Measurements from ENCODE around the gene NCKAP5.

The NCKAP5 gene

GRCh38 chr2:133568172-133568571 is at the start of gene NCKAP5:
NCKAP5 (minus strand) TSS chr2:133568463; CDS start chr2:133517526, 50,937 bp downstream.
- no peak for DNase-seq

- DNase-seq: no peak
Observed at GRCh38 chr2:133609664-133610063, 41.4 kb upstream of the NCKAP5 start.

- no peak for DNase-seq
Observed at GRCh38 chr2:133608291-133608690, 40.0 kb upstream of the NCKAP5 start.

DNA sequence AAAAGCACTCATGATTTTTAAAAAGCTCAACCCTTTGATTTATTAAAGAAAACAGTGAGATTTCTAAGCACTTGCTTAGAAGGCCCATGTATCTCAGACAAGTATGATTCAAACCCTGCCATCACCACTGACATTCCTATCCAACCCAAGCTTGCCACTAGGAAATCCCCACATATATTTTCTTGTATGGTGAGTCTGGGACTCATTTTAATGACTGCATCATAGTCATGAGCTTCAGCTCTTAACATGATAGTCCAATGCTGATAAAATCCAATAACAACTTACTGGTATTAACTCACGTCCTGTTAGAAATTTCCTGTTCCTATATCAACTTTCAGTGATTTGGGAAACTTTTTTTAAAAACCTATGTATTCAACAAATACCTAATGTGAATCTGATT is 39.4 kb upstream of the NCKAP5 start:
- DNase-seq: no peak

GRCh38 chr2:133606616-133607015 is 38.4 kb upstream of the NCKAP5 start:
- DNase-seq: no peak

DNA sequence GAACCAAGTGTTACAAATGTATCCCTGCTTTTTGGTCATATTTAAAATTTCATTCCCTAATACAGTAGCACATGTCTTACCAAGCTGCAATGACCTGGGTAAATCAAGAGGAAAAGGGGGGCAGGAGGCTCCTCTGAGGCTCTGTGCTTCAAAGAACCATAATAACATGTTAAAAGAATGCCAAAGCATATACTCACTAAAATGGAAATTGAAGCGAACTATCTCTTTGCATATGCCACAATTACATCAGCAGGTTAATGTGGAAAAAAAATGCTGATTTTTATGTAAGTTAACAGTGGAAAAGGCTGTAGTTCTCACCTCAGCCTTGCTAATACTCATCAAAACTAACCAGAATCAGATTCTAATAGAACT is 37.5 kb upstream of the NCKAP5 start:
- no peak for DNase-seq

DNA sequence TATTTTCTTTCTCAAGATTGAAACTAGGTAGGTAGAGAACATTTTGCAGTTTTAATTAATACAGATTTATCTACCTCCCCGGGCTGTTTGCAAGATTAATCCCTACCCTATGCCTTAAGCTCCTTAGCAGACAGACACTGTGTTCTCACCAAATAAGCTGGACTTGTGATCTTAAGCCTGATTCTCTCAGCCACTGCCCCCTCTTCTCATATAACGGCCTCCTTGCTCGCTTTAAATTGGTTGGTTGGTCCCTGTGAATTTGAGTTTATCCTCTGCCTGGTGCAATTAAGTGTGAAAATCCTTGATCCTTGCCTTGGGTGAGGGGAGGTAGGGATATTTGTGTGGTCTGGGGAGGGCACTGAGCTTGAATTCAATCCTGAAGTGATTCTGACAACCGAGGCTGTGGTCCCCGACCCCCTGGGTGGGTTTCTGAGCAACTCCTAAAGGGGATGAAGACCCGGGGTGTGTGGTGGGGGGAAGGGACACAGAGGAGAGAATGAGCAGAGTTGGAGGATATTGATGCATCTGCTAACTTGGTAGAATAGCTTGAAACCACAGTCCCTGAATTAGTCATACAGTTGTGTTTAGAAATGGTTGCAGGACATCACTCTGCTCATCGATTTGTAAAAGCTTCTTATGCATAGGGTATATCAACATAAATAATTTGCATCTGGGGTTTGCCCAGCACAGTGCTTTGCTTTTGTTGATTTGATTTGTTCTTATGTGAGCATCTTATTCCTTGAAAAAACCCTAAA is 36.9 kb upstream of the NCKAP5 start:
- no peak for DNase-seq

DNA sequence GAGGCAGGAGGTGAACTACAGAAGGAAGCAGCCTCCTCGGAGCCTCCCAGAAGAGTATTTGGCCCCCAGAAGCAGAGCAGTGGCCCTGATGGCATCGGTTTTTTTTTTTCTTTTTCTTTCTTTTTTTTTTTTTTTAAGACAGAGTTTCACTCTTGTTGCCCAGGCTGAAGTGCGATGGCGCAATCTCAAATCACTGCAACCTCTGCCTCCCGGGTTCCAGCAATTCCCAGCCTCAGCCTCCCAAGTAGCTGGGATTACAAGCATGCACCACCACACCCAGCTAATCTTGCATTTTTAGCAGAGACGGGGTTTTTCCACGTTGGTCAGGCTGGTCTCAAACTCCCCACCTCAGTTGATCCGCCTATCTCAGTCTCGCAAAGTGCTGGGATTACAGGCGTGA is 34.8 kb upstream of the NCKAP5 start:
- DNase-seq: no peak

DNA sequence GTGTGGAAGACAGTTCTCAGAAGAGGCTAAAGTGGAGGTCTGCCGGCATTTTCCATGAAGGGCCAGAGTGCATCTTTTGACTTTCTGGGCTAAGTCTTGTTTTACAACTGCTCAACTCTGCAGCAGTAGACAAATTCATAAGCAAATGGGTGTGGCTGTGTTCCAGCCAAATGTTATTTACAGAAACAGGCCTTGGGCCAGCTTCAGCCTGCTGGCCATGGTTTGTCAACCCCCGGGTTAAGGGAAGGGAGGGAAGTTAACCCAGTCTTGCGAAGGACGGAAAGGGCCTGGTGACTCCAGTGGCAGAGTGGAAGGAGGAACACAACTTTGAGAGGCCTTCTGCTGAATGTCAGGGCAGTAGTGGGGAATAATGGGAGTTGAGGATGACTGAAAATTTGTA is 34.3 kb upstream of the NCKAP5 start:
- no peak for DNase-seq

DNA sequence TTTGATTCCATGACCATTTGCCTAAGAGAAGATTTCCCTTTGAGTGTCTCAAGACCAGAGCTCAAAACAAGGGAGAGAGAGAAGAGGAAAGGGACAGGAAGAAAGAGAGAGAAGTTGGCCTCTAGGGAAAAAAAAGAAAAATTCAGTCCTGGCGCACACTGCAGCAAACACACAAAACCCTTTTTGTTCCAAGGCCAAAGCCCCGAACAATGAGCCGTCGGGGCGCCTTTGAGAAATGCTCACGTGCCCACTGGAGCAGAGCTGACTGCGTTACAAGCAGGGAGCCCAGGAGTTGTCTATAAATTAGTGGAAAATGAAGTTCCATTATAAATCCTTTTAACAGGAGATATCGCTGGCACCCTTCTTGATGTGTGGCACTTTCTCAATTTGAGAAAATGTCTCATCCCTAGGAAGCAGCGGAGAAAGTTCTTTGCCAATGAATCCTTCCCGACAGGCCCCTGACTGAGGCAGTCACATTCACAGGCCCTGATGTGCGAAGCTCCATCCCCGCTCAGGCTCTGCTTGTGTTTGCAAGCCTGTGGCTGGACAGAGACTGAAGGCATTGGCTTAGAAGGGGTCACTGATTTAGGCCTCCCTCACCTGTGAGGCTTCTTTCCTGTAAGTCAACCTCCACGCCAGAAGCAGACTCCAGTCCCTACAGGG is 32.1 kb upstream of the NCKAP5 start:
- DNase-seq: no peak

DNA sequence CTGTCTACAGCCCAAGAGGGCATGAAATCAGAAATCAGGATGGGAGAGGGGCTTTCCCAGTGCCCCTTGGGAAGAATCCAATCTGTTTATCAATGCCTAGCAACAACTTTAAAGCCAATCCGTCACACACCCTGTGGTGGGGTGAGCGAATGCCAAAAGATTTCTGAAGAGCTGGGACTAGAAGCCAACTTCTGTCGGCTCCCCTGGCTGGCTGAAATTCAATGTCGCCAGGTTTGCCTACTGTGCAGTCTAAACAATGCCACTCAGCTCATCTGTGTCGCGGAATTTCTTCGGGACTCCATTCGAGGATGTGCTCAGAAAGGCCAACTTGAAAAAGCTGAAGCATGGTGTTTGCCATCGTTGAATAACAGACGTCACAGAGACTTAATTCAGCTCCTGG is 31.5 kb upstream of the NCKAP5 start:
- DNase-seq: no peak

GRCh38 chr2:133599211-133599803 is 31.0 kb upstream of the NCKAP5 start:
- no peak for DNase-seq

DNA sequence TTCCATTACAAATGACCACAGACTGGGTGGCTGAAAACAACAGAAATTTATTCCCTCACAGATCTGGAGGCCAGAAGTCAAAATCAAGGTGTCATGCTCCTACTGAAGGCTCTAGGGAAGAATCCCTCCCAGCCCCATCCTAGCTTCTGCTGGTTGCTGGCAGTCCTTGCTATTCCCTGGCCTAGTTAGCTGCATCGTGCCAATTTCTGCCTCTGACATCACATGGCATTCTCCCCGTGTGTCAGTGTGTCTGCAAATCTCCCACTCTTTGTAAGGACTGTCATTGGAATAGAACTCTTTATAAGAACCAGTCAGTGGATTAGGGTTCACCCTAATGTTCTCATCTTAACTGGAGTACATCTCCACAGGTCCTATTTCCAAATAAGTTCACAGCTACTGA is 30.5 kb upstream of the NCKAP5 start:
- no peak for DNase-seq

DNA sequence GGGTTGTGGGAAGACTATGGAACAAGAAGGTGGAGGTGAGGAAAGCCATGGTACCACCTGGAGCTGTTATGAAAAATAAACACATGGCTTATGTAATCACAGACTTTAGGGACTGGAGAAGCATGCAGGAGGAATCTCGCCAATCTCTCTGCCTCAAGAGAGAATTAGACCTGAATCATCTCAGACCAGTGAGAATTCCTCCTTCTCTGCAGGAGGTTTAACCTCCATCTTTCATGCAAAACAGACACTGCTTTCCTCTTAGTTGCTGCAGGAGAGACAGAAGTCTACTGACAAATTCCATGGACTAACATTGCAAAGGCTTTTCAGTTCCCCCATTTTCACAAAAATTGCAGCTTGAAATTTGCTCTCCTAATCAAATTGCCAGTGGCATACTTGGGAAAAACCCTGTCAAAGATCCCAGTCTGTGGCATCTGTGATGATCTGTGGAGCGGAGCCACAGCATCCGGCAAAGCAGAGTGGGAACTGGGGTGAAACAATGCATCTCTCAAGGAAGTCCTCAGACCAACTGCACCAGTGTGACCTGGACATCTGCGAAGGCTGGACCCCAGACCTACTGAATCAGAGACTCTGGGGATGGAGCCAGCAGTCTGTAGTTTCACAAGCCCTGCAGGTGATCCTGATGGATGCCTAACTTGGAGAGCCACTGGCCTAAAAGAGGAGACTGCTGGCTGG is 28.6 kb upstream of the NCKAP5 start:
- no peak for DNase-seq

GRCh38 chr2:133591164-133591563 is 22.9 kb upstream of the NCKAP5 start:
- no peak for DNase-seq

DNA sequence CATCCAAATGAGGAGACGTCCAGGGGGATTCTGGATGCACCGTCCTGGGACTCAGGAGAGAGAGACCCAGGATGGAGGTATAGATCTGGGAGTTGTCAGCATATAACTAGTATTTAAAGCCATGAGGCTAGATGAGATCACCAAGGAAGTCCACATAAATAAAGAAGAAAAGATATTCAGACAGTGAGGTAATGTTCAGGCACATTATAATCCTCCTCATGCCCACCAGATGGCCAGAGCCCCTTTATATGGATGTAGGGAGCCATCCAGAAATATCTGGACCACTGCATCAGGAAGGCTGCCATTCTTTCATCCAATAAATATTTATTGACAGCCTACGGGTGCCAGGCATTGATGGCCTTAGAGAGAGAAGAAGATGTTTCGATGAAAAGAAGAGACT is 21.2 kb upstream of the NCKAP5 start:
- DNase-seq: no peak

GRCh38 chr2:133588144-133588543 is 19.9 kb upstream of the NCKAP5 start:
- DNase-seq: no peak

- no peak for DNase-seq
Observed at GRCh38 chr2:133586978-133587377, 18.7 kb upstream of the NCKAP5 start.

DNA sequence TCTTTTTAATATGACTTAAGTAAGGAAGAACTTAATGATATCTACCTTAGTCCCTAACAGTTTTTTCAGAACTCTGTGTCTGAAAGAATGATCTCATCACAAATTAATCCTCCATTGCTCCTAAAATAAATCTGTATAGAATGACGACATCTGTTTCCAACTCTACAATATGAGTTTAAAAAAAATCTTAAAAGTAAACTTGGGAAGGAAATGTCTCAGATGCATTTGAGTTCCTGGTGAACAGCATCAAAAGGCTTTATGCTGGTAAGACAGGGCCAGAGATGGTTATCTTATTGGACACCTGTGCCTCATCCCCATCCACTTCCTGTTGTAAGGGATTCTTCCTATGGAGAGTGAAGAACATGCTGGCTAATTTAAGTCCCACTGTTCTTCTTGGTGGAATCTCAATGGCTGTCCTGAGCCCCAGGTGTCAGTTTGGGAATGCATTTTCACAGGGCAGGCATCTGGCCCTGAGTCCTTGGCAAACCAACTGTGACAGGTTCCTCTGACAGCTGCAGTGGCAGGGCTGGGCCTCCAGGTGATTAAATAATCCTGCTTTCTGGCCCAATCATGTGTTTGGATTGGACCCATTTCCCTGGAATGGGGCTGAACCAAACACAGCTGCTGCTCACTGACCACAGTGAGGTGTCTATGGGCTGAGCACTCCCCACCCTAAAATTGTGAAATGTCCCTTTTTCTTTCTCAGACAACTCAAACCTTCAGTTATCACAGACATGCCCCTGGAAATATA is 12.9 kb upstream of the NCKAP5 start:
- DNase-seq: no peak

DNA sequence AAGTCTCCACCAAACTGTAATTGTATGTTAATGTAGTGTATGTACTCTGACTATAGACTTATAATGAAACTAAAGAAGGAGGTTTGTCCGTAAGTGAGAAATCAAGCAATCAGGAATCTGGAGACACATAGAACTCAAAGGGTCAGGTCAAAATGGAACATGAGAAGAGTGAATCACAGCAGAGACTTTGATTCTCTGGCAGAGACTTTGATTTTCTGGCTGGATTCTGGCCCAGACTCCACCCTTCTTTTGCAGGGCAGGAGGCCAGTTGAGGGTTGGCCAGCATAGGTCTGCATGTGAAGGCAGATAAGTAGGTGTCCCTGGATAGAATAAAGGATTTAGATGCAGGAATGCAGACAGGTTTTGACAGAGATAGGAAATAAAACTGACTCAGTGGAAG is 11.0 kb upstream of the NCKAP5 start:
- no peak for DNase-seq

DNA sequence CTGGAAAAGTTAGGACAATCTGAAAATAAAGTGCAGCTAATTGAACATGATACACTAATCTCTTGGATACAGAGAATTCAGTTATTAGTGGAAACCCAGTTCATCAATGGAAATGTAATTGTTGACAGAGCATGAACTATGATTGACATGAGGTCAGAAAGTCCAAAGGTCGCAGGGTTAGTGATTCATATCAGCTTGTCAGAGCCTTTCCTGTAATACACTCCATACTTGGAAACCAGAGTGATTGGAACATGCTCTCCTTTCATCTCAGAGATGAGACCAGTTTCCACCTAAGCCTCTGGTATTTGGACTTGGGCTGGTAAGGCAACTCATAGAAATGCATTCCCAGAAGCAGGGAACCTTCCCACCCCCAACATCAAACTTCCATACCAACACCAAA is 8.5 kb upstream of the NCKAP5 start:
- no peak for DNase-seq

DNA sequence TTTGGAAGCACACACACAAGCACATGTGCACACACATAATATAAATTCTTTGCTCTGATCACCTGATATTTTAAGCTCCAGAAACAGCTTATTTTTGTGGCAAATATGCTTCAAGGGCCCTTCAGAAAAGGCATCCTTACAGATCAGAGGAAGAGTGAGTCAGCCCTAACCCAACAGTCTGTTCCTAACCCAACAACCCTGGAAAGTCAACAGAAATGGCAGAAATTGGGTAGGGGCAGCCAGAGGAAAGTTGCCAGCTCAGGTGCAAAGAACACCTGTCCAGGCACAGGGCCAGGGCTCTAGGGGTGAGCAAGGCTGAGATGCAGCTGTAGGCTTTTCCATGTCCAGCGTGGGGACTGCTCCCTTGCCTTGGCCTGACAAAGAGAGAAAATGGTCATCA is 6.4 kb upstream of the NCKAP5 start:
- no peak for DNase-seq

DNA sequence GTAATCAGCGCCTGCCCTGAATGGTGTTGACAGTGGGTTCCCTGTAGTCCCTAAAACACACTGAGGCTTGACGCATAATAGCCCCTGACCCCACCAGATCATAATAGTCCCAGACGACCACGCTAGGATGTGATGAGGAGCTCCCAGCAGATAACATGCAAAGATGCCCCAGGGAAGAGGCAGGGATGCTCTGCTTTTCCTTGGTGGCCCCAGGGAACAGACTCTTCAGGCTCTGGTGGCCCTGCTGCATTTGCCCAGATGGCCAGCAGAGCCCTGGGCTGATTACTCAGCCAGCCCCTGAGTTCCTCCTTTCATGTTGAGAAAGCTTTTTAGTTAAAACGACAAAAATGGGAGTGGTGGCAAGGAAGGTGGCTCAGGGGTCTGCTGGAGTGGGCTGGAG is 5.9 kb upstream of the NCKAP5 start:
- no peak for DNase-seq

Data from activated CD4-positive, CD25-positive, alpha-beta regulatory T cell treated with anti-CD3 and anti-CD28 coated beads, Interleukin-2, amount 50 U/mL, for 72 hours (primary cell).